GM23248 (cell line): ENCODE measurements around the gene XKR8. TPM values are rescaled to one million over a fixed set of nuclear protein-coding genes. Genes with fewer than 3 reads are reported as not detected.

Experiments used
- DNase-seq: peaks from one replicate; pipeline ENCODE4 v3.0.0-alpha.2; 2015
- H2AFZ ChIP-seq: fragments of 200-600 bp; sonication (generic); 2 replicates; pipeline ENCODE4 v1.6.1; 2016; ENCODE audit warnings: antibody characterized with exemption
- H3F3A ChIP-seq: fragments of 200-600 bp; sonication (generic); 2 replicates; pipeline ENCODE4 v1.6.1; 2016; ENCODE audit warnings: mild to moderate bottlenecking, antibody characterized with exemption, mixed run types; ENCODE audit not compliant: insufficient read depth
- H3K27ac ChIP-seq: fragments of 200-600 bp; sonication (generic); 2 replicates; pipeline ENCODE4 v1.5.1; 2016; ENCODE audit warnings: mild to moderate bottlenecking
- H3K27me3 ChIP-seq: fragments of 200-600 bp; sonication (generic); replicated peaks from 2 replicates; pipeline ENCODE4 v1.6.1; 2016; ENCODE audit warnings: mild to moderate bottlenecking; ENCODE audit not compliant: insufficient read depth
- H3K36me3 ChIP-seq: fragments of 200-600 bp; sonication (generic); 2 replicates; pipeline ENCODE4 v1.6.1; 2016; ENCODE audit warnings: low read depth, mild to moderate bottlenecking
- H3K4me1 ChIP-seq: fragments of 200-600 bp; sonication (generic); 2 replicates; pipeline ENCODE4 v1.6.1; 2016; ENCODE audit warnings: mild to moderate bottlenecking; ENCODE audit not compliant: insufficient read depth
- H3K4me2 ChIP-seq: fragments of 200-600 bp; sonication (generic); one replicate; pipeline ENCODE4 v1.6.1; 2016; ENCODE audit warnings: mild to moderate bottlenecking; ENCODE audit not compliant: unreplicated experiment
- H3K4me3 ChIP-seq: fragments of 200-600 bp; sonication (generic); 2 replicates; pipeline ENCODE4 v1.5.1; 2016; ENCODE audit warnings: mild to moderate bottlenecking
- H3K79me2 ChIP-seq: fragments of 200-600 bp; sonication (generic); 2 replicates; pipeline ENCODE4 v1.6.1; 2016; ENCODE audit warnings: mild to moderate bottlenecking; ENCODE audit not compliant: insufficient read depth
- H3K9ac ChIP-seq: fragments of 200-600 bp; sonication (generic); 2 replicates; pipeline ENCODE4 v1.6.1; 2016; ENCODE audit warnings: mild to moderate bottlenecking
- H3K9me2 ChIP-seq: fragments of 200-600 bp; sonication (generic); 2 replicates; pipeline ENCODE4 v1.6.1; 2016; ENCODE audit warnings: mixed run types, mild to moderate bottlenecking, moderate library complexity; ENCODE audit not compliant: insufficient read depth
- H3K9me3 ChIP-seq: fragments of 200-600 bp; sonication (generic); one replicate; pipeline ENCODE4 v1.6.1; 2017; ENCODE audit warnings: low read depth
- H4K20me1 ChIP-seq: fragments of 200-600 bp; sonication (generic); 2 replicates; pipeline ENCODE4 v1.6.0; 2016; ENCODE audit not compliant: insufficient read depth
- EZH2 ChIP-seq: fragments of 200-600 bp; sonication (generic); IDR thresholded peaks from 2 replicates; pipeline ENCODE4 v1.6.1; 2018; ENCODE audit warnings: antibody characterized with exemption, mild to moderate bottlenecking; ENCODE audit not compliant: insufficient read depth, poor library complexity, severe bottlenecking
- EZH2phosphoT487 ChIP-seq: fragments of 200-600 bp; sonication (generic); IDR thresholded peaks from 2 replicates; pipeline ENCODE4 v1.6.1; 2018; ENCODE audit warnings: antibody characterized with exemption, moderate library complexity, mild to moderate bottlenecking, low read depth; ENCODE audit not compliant: insufficient read depth
- WGBS, 2 experiments: methylation state at CpG; one replicate each; pipeline ENCODE4 v1.1.6; 2015 to 2017; ENCODE audit warnings: low lambda C conversion rate in 2 of 2, low coverage in 1 of 2; ENCODE audit errors: missing lambda C conversion rate in 2 of 2; 5-methylcytosine and 5-hydroxymethylcytosine counted together
- in situ Hi-C: fragments of 300-500 bp; cut with MboI; formaldehyde crosslinking; loops from 2 replicates; pipeline ENCODE4 v1.15.0; 2020
- polyA plus RNA-seq: library from polyadenylated mRNA; unstranded; fragments of >200 nt; fragmentation: Nextera tagmentation; extraction: Ambion mirVana; gene quantifications from 2 replicates; pipeline ENCODE4 v1.2.1, GENCODE V29; 2016
- total RNA-seq: library from RNA; depleted of rRNA; stranded (reverse); fragments of >200 nt; shearing (Covaris generic); gene quantifications from 2 replicates; pipeline ENCODE4 v1.2.3, GENCODE V29; 2014; rRNA removed

Gene XKR8, protein sequence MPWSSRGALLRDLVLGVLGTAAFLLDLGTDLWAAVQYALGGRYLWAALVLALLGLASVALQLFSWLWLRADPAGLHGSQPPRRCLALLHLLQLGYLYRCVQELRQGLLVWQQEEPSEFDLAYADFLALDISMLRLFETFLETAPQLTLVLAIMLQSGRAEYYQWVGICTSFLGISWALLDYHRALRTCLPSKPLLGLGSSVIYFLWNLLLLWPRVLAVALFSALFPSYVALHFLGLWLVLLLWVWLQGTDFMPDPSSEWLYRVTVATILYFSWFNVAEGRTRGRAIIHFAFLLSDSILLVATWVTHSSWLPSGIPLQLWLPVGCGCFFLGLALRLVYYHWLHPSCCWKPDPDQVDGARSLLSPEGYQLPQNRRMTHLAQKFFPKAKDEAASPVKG
- 5.0 and 5.4 TPM in 2 replicates for total RNA-seq
- polyA plus RNA-seq = 8.9 and 10.0 TPM in 2 replicates

DNA sequence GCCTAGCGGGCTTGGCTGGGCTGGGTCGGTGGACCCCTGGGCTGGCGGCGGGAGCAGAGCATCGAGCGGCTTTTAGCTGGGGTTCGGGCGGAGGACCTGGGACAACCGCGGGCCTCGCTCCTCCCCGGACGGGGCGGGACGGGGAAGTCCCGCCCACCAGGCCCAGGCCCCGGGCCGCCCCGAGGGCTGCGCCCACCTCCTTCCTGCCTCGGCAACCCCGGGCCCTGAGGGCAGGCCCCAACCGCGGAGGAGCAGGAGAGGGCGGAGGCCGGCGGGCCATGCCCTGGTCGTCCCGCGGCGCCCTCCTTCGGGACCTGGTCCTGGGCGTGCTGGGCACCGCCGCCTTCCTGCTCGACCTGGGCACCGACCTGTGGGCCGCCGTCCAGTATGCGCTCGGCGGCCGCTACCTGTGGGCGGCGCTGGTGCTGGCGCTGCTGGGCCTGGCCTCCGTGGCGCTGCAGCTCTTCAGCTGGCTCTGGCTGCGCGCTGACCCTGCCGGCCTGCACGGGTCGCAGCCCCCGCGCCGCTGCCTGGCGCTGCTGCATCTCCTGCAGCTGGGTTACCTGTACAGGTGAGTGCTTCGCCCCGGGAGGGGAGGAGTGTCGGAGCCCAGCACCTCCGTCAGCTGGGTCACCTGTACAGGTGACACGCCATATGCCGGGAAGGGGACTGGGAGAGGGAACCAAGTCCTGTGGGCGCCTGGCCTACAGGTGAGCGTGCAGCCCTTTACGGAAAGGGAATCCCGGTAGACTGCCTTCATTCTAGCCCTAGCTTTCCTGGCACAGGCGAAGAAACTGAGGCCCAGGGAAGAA is at the start of gene XKR8:
Gene XKR8, plus strand, starts transcription at position 182 of the 812 bp plus-strand sequence. Its CDS starts 97 bp downstream, at position 279.
- peak; percentile 85 for DNase-seq
- Histone ChIP-seq H3K27me3 (no peaks in the 10 kb centered on the region), H3K4me2 (peak within 1 kb of the TSS; percentile 93), H3K4me3 (peak within 1 kb of the TSS; percentile 84), H3K9me2 (no peaks in the 10 kb centered on the region), H3K9me3 (no peaks in the 10 kb centered on the region), H3K4me1 (peaks cover 10% of the 10 kb centered on the region), H3K36me3 (no peaks in the 10 kb centered on the region), H3K79me2 (peaks cover 24% of the 10 kb centered on the region), H3K27ac (peak within 1 kb of the TSS; percentile 77), H4K20me1 (no peaks in the 10 kb centered on the region), H3F3A (0 out of 2 replicates have a peak, but pooled peaks cover 12% of the 10 kb centered on the region), H2AFZ (peak within 1 kb of the TSS; percentile 95), H3K9ac (peak within 1 kb of the TSS; percentile 89)
- in situ Hi-C loops = no loop called here
- no peak for TF ChIP-seq EZH2
- no peak for TF ChIP-seq EZH2phosphoT487
- WGBS, 2 experiments = 3% methylated on average over 47 to 50 of the region's 68 CpGs

DNA sequence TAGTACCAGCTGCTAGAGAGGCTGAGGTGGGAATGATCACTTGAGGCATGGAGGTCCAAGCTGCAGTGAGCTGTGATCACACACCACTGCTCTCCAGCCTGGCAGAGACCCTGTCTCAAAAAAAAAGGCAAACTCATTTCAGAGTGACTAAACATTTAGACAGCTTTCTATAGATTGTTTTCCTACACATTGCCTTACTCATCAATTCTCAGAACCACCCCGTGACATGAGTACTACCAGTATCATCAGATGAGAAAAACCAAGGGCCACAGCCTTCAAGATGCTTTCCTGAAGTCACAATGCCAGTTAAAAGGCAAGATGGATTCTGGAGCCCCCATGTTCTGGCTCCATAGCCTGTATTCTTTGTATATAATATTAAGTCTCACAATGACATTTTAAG is 47.3 kb upstream of the XKR8 start:
- no peaks in the 10 kb centered on the region for H3K27me3 ChIP-seq
- no peak overlapping the region for H2AFZ ChIP-seq
- no peak overlapping the region for H3K9ac ChIP-seq
- no peaks in the 10 kb centered on the region for H3K9me2 ChIP-seq
- TF ChIP-seq EZH2phosphoT487 (no peak), EZH2 (no peak)
- peaks cover 5% of the 10 kb centered on the region; the same call in 1 of the 2 replicates for H3K36me3 ChIP-seq
- WGBS, 2 experiments = 86 to 93% methylated on average over 1 of the region's 1 CpG
- in situ Hi-C loops = no loop called here
- H3F3A ChIP-seq = no peaks in the 10 kb centered on the region
- H3K9me3 ChIP-seq = no peaks in the 10 kb centered on the region
- DNase-seq = no peak
- peaks cover 42% of the 10 kb centered on the region for H3K79me2 ChIP-seq
- H4K20me1 ChIP-seq = no peaks in the 10 kb centered on the region
- H3K4me1 ChIP-seq = peaks cover 3% of the 10 kb centered on the region; the same call in 1 of the 2 replicates
- no peak overlapping the region for H3K4me2 ChIP-seq
- H3K27ac ChIP-seq = no peak overlapping the region
- no peak overlapping the region for H3K4me3 ChIP-seq

DNA sequence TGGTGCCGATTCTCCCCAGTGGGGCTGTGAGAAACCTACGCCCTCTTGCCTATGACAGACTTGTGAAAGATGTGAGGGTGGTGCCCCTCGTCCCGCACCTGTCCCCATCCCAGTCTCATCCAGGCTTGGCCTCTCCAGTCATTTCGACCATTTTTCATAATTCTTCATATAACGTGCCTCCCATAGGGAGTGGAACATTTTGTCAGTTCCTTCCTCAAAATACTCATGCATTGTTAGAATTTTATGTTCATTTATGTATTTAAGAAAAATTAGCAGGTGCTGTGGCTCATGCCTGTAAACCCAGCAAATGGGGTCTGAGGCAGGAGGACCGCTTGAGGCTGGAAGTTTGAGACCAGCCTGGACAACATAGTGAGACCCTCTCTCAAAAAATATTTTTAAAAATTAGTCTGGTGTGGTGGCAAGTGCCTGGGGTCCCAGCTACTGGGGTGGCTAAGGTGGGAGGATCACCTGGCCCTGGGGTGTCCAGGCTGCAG is 44.6 kb upstream of the XKR8 start:
- peak overlapping the region; percentile 94 for H2AFZ ChIP-seq
- no peaks in the 10 kb centered on the region for H4K20me1 ChIP-seq
- in situ Hi-C loops = no loop called here
- no peak overlapping the region for H3K9ac ChIP-seq
- H3K4me1 ChIP-seq = peaks cover 3% of the 10 kb centered on the region; the same call in 1 of the 2 replicates
- H3K9me3 ChIP-seq = no peaks in the 10 kb centered on the region
- no peaks in the 10 kb centered on the region for H3F3A ChIP-seq
- peaks cover under 1% of the 10 kb centered on the region; the same call in 1 of the 2 replicates for H3K36me3 ChIP-seq
- DNase-seq = no peak
- no peaks in the 10 kb centered on the region for H3K9me2 ChIP-seq
- 62 to 72% methylated on average over 7 of the region's 7 CpGs for WGBS, 2 experiments
- 0 out of 2 replicates have a peak overlapping the region, but pooled peaks have one; percentile 8 for H3K27ac ChIP-seq
- TF ChIP-seq EZH2 = no peak
- H3K27me3 ChIP-seq = no peaks in the 10 kb centered on the region
- no peak overlapping the region for H3K4me2 ChIP-seq
- peaks cover 38% of the 10 kb centered on the region for H3K79me2 ChIP-seq
- H3K4me3 ChIP-seq = peak overlapping the region; percentile 32; the same call in 1 of the 2 replicates

DNA sequence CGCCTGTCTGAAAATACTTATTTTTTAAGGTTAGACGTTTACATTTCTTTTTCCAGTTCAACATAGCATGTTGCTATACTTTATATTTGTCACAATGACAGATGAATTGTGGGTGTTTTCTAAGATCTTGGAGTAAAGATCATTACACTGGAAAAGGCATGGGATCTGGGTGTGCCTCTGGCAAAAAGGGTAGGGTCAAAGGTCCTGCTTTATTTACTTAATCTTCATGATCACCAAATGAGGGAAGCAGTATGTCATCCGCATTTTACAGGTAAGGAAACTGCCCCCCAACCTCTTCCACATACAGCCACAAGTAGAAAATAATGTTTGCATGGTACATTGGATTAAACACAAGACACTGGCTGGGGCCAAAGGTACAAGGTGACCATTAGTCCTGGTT is 37.5 kb upstream of the XKR8 start:
- H3K27me3 ChIP-seq = no peaks in the 10 kb centered on the region
- in situ Hi-C loops = no loop called here
- H3F3A ChIP-seq = no peaks in the 10 kb centered on the region
- H3K4me2 ChIP-seq = no peak overlapping the region
- H3K9me3 ChIP-seq = no peaks in the 10 kb centered on the region
- no peaks in the 10 kb centered on the region for H3K79me2 ChIP-seq
- no peaks in the 10 kb centered on the region for H3K9me2 ChIP-seq
- H3K27ac ChIP-seq = no peak overlapping the region
- WGBS, 2 experiments = 71 to 76% methylated on average over 3 of the region's 3 CpGs
- no peaks in the 10 kb centered on the region for H3K36me3 ChIP-seq
- H4K20me1 ChIP-seq = no peaks in the 10 kb centered on the region
- TF ChIP-seq EZH2phosphoT487 (no peak), EZH2 (no peak)
- H3K9ac ChIP-seq = no peak overlapping the region
- no peaks in the 10 kb centered on the region for H3K4me1 ChIP-seq
- no peak for DNase-seq
- H3K4me3 ChIP-seq = no peak overlapping the region
- no peak overlapping the region for H2AFZ ChIP-seq
